Liver (tissue), 9 donors: Measurements from ENCODE around the gene VIM. TPM values are rescaled to one million over a fixed set of nuclear protein-coding genes. Genes with fewer than 3 reads are reported as not detected.

ENCODE experiments used
- DNase-seq: peaks from one replicate; pipeline ENCODE4 v3.0.0-alpha.2; 2017; ENCODE audit warnings: low spot score
- H3K27ac ChIP-seq, 2 donors: one replicate each; pipeline ENCODE4 v1.7.0; 2013; ENCODE audit warnings: inconsistent platforms in 2 of 2, low read length in 2 of 2, control low read depth in 1 of 2, low read depth in 1 of 2, mild to moderate bottlenecking in 1 of 2
- H3K27me3 ChIP-seq, 4 donors: one replicate each; pipeline versions ENCODE4 v1.6.1 to v1.7.0; 2013; ENCODE audit warnings: low read length in 3 of 4, inconsistent platforms in 1 of 4, mild to moderate bottlenecking in 1 of 4, moderate library complexity in 1 of 4; ENCODE audit not compliant: control insufficient read depth in 4 of 4, insufficient read depth in 4 of 4
- H3K36me3 ChIP-seq, 4 donors: one replicate each; pipeline versions ENCODE4 v1.6.1 to v1.7.0; 2013; ENCODE audit warnings: low read length in 3 of 4, mild to moderate bottlenecking in 3 of 4, low read depth in 1 of 4, moderate library complexity in 1 of 4; ENCODE audit not compliant: control insufficient read depth in 4 of 4, insufficient read depth in 3 of 4
- H3K4me1 ChIP-seq, 4 donors: one replicate each; pipeline versions ENCODE4 v1.6.1 to v1.7.0; 2013; ENCODE audit warnings: low read length in 3 of 4, mild to moderate bottlenecking in 3 of 4, moderate library complexity in 1 of 4; ENCODE audit not compliant: control insufficient read depth in 4 of 4, insufficient read depth in 4 of 4
- H3K4me3 ChIP-seq, 3 donors: one replicate each; pipeline versions ENCODE4 v1.6.1 to v1.7.0; 2013; ENCODE audit warnings: low read length in 3 of 3, control low read depth in 1 of 3, low read depth in 1 of 3, mild to moderate bottlenecking in 1 of 3
- H3K9ac ChIP-seq, 2 donors: one replicate each; pipeline ENCODE4 v1.7.0; 2013; ENCODE audit warnings: low read length in 2 of 2, mild to moderate bottlenecking in 2 of 2, moderate library complexity in 2 of 2, control low read depth in 1 of 2, low read depth in 1 of 2
- H3K9me3 ChIP-seq, 4 donors: one replicate each; pipeline versions ENCODE4 v1.6.1 to v1.7.0; 2013; ENCODE audit warnings: low read length in 3 of 4; ENCODE audit not compliant: control insufficient read depth in 4 of 4
- ATF3 ChIP-seq: IDR thresholded peaks from 2 replicates; pipeline ENCODE4 v1.6.1; 2016; ENCODE audit warnings: antibody characterized with exemption
- EGR1 ChIP-seq, 2 donors: IDR thresholded peaks; 2 replicates each; pipeline ENCODE4 v1.6.1; 2016 to 2018; ENCODE audit warnings: antibody characterized with exemption in 2 of 2, low read depth in 2 of 2
- FOXA2 ChIP-seq: IDR thresholded peaks from 2 replicates; pipeline ENCODE4 v1.6.1; 2016; ENCODE audit warnings: antibody characterized with exemption
- HNF4A ChIP-seq, 2 donors: conservative IDR thresholded peaks; 2 replicates each; pipeline ENCODE4 v1.6.1; 2016; ENCODE audit warnings: antibody characterized with exemption in 2 of 2, mild to moderate bottlenecking in 2 of 2
- NR2F2 ChIP-seq: IDR thresholded peaks from 2 replicates; pipeline ENCODE4 v1.6.1; 2016; ENCODE audit warnings: antibody characterized with exemption
- RAD21 ChIP-seq, 2 donors: IDR thresholded peaks; 2 replicates each; pipeline ENCODE4 v1.6.1; 2016; ENCODE audit warnings: antibody characterized with exemption in 2 of 2, mild to moderate bottlenecking in 2 of 2
- REST ChIP-seq: IDR thresholded peaks from 2 replicates; pipeline ENCODE4 v1.6.1; 2016; ENCODE audit warnings: antibody characterized with exemption, mild to moderate bottlenecking
- RXRA ChIP-seq, 2 donors: IDR thresholded peaks; 2 replicates each; pipeline ENCODE4 v1.6.1; 2017 to 2018; ENCODE audit warnings: antibody characterized with exemption in 2 of 2, mild to moderate bottlenecking in 1 of 2
- YY1 ChIP-seq: IDR thresholded peaks from 2 replicates; pipeline ENCODE4 v1.6.1; 2016; ENCODE audit warnings: antibody characterized with exemption, mild to moderate bottlenecking
- ZBTB33 ChIP-seq: IDR thresholded peaks from 2 replicates; pipeline ENCODE4 v1.6.1; 2016; ENCODE audit warnings: antibody characterized with exemption
- whole genome bisulfite sequencing: extraction: QIAGEN DNeasy Blood & Tissue Kit; methylation state at CpG from one replicate; pipeline ENCODE4 v1.1.7; 2013; 5-methylcytosine and 5-hydroxymethylcytosine counted together
- polyA plus RNA-seq, 2 donors: library from polyadenylated mRNA; stranded (reverse) in 1 of 2; unstranded in 1 of 2; fragments of 200-250 nt in 1 of 2; fragments of >200 nt in 1 of 2; fragmentation: Nextera tagmentation in 1 of 2; extraction: Ambion mirVana in 1 of 2; gene quantifications; one replicate each; pipeline versions ENCODE4 v1.2.1 to v1.2.3, GENCODE V29; 2013 to 2015
- total RNA-seq, 2 donors: library from RNA; depleted of rRNA; stranded (reverse); fragments of >200 nt; gene quantifications; one replicate each; pipeline ENCODE4 v1.2.3, GENCODE V29; 2014
- donor health status: healthy.
- donor health status: healthy.
- donor health status: healthy.
- donor health status: healthy.
- donor health status: healthy.

Gene VIM
- total and polyA plus RNA-seq, 4 donors: 42.5 to 212 (median 100) TPM

GRCh38 chr10:17231788-17232187 is 3.7 kb downstream of the VIM start:
- Histone ChIP-seq H3K9ac (no peak overlapping the region), H3K27ac (no peak overlapping the region), H3K4me3 (no peak overlapping the region), H3K27me3 (peaks cover 0 to 12% (median 4%) of the 10 kb centered on the region in 4 donors), H3K36me3 (peaks cover 0 to 2% (median under 1%) of the 10 kb centered on the region in 4 donors), H3K4me1 (peaks cover 8 to 26% (median 16%) of the 10 kb centered on the region in 4 donors), H3K9me3 (no peaks in the 10 kb centered on the region)
- 67% methylated on average over 1 of the region's 1 CpG for WGBS
- TF ChIP-seq FOXA2: no peak
- TF ChIP-seq HNF4A (conservative IDR thresholded peaks at IDR 0.05): no peak
- TF ChIP-seq YY1: no peak
- TF ChIP-seq RAD21 (IDR thresholded peaks at IDR 0.05): no peak
- no peak for DNase-seq

- H3K9ac ChIP-seq: no peak overlapping the region
These were observed 4.4 kb downstream of the VIM start for GRCh38 chr10:17232276-17232960.

More at GRCh38 chr10:17232276-17232960, 4.4 kb downstream of the VIM start:
- Histone ChIP-seq H3K27ac (no peak overlapping the region), H3K4me3 (no peak overlapping the region), H3K27me3 (peaks cover 0 to 12% (median 4%) of the 10 kb centered on the region in 4 donors), H3K9me3 (no peaks in the 10 kb centered on the region), H3K36me3 (peaks cover 0 to 4% (median 2%) of the 10 kb centered on the region in 4 donors), H3K4me1 (peaks cover 8 to 26% (median 16%) of the 10 kb centered on the region in 4 donors)
- DNase-seq: no peak
- WGBS: 53% methylated on average over 3 of the region's 3 CpGs
- TF ChIP-seq NR2F2 (no peak), YY1 (no peak), ATF3 (no peak), REST (no peak), RXRA (IDR thresholded peaks at IDR 0.05) (no peak), EGR1 (IDR thresholded peaks at IDR 0.05; ENCODE audit: low read depth in 2 of 2) (no peak), ZBTB33 (no peak)
